NCI-H524 (cell line): ENCODE results near the gene SLC25A46.
A peak's percentile ranks its signal among the peaks of the same experiment; 100 is the strongest.
"Not testable (repeated sequence)": the region's sequence is repeated elsewhere in the genome, so short reads cannot be mapped to it uniquely, and the experiment has no call there.

ENCODE experiments used
- DNase-seq, 2 experiments: peaks; one replicate each; lab custom pipeline; 2025; lab: John Stamatoyannopoulos, UW

SLC25A46 gene

DNA sequence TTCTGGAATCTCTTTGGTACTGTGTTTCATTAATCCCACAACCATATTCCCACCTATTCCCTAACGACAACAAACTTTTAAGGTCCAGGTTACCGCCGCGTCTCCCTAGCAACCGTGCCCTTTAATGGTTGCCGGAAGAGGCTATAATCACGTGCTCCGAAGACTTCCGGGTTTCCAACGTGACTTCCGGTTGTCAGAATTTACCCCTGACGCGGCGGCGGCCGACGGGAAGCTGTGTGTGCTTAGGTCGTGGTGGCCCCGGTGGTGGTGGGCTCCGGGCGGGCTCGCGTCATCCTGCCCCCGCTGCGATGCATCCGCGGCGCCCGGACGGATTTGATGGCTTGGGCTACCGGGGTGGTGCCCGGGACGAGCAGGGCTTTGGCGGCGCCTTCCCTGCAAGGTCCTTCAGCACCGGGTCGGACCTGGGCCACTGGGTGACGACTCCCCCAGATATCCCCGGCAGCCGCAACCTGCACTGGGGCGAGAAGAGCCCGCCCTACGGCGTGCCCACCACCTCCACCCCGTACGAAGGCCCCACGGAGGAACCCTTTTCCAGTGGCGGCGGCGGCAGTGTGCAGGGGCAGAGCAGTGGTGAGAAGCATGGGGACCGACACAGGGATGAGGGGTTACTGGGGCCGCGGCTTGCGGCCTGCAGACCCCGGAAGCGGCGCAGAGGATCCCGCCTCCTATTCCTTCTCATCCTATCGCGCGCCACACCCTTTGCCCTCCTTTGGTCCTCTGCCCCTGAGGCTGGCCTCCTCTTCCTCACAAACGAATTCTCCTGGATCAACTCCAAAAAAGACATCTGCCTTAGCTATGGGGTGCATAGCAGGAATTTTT lies at the start of gene SLC25A46:
SLC25A46 (plus strand) TSS at position 196 of the 840 bp plus-strand sequence; CDS start at position 309, 113 bp downstream.
- peak; percentile 68 to 87 for DNase-seq

DNA sequence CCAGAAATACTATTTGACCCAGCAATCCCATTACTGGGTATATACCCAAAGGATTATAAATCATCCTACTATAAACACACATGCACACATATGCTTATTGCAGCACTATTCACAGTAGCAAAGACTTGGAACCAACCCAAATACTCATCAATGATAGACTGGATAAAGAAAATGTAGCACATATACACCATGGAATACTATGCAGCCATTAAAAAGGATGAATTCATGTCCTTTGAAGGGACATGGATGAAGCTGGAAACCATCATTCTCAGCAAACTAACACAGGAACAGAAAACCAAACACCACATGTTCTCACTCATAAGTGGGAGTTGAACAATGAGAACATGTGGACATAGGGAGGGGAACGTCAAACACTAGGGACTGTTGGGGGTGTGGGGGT lies 48.2 kb upstream of the SLC25A46 start:
- not testable (repeated sequence) for DNase-seq

GRCh38 chr5:110692669-110693068 lies 46.1 kb upstream of the SLC25A46 start:
- DNase-seq: not testable (repeated sequence)

GRCh38 chr5:110702300-110702699 lies 36.5 kb upstream of the SLC25A46 start:
- no peak for DNase-seq

DNA sequence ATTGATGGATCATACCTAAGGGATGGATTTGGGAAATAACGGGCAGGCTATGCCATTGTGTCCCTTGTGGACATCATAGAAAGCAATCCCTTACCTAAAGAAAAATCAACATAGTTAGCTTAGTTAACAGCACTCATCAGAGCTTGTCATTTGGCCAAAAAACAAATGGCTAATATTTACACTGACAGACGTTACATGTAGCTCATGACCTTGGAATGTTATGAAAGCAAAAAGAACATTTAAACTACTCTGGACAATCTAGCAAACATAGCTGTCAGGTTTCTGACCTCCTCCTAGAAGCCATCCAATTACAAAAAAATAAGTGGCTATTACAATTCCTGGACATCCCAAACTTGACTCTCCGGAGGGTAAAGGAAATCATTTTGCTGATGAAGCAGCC lies 36.1 kb upstream of the SLC25A46 start:
- no peak for DNase-seq

DNA sequence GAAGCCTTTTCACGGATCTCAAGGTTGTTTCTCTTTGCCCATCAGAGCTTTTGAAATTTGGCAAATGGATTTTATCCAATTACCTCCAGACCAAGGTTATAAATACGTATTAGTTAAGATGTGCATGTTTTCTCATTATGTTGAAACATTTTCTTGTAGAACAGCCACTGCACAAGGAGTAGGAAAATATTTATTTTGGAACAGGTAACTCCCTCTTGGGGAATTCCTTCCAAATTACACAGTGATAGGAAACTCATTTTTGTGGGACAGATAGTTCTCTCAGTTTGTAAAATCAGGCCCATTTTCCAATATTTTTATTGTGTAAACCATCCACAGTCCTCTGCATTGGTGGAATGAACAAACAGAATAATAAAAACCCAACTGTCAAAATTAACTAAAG lies 35.3 kb upstream of the SLC25A46 start:
- no peak for DNase-seq

DNA sequence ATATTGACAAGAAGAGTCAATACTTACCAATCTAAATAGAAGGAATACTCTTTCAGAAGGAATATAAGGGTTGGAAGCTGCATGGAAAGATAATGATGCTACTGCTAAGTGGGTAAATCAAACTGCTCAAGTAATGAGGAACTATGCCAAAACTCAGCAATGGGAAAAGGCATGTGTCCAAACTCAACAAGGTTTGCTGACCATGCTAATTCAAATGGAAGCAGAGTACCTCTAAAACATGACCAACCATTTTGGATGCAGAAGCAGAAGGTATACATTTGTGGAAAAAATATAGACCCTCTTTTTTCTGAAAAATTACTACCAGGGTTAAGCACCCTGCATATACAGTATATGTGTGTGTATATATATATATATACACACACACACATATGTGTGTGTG lies 33.5 kb upstream of the SLC25A46 start:
- DNase-seq: no peak

DNA sequence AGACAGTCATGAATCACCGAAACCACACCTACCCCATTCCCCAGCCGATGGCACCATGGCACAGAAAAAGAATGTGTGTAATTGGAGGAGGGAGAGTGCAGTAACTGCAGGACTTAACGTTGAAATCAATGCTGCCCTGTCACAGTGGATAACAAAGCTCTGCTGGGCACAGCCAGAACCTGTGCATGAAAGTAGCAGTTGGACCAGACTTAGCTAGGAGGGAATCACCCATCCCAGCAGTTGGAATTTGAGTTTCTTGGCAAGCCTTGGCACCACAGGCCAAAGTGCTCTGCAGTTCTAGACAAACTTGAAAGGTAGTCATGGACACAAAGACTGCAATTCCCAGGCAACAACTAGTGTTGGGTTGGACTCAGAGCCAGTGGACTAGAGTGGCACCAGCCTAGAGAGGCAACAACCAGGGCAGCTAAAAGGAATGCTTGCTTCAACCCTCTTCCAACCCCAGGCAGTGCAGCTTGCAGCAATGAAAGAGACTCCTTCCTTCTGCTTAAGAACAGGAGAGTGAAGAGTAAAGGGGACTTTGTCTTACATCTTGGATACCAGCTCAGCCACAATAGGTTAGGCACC lies 31.5 kb upstream of the SLC25A46 start:
- DNase-seq: no peak

DNA sequence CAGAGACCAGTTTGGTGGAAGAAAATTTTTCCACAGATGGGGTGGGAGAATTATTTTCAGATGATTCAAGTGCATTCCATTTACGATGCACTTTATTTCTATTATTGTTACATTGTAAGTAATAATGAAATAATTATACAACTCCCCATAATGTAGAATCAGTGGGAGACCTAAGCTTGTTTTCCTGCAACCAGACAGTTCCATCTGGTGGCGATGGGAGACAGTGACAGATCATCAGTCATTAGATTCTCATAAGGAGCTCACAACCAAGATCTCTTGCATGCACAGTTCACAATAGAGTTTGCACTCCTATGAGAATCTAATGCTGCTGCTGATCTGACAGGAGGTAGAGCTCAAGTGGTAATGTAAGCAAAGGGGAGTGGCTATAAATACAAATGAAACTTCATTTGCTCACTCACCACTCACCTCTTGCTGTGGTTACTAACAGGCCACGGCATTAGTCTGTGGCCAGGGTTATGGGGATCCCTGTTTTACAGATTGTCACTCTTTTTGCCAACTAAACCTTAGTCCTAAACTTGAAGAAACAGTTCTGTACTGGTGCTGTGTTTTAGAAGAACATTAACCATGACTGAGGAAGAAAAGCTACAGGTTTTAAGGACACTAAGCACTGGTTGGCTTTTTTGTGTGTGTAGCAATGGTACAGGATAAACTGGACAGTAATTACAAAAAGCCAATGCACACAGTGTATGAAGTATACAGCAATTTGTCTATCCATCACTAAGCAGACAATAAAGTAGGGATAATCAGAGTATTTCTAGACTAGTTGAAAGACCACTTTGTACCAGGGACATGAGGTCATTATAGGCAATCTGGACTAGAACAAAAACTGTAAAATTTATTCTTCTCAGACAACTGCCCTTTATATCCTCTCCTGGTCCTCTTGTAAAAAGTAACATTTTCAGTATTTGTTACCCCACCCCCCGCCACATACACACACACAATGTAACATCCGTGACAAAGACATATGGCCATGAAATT lies 22.3 kb upstream of the SLC25A46 start:
- DNase-seq: peak in 1 of 2 experiments; percentile 24

DNA sequence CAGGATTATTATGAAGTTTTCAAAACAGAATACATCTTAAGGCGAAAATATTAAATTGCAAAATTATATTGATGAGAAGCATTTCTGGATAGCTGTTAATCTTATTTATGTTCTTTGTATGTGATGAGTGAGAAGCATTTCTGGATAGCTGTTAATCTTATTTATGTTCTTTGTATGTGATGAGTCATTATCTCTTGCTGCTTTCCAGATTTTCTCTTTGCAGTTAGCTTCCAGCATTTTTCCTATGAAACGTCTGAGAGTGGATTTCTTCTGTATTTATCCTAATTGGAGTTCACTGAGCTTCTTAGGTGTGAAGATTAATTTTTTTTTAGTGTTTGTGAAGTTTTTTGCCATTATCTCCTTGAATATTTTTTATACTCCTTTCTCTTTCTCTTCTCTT lies 20.5 kb upstream of the SLC25A46 start:
- DNase-seq: no peak

DNA sequence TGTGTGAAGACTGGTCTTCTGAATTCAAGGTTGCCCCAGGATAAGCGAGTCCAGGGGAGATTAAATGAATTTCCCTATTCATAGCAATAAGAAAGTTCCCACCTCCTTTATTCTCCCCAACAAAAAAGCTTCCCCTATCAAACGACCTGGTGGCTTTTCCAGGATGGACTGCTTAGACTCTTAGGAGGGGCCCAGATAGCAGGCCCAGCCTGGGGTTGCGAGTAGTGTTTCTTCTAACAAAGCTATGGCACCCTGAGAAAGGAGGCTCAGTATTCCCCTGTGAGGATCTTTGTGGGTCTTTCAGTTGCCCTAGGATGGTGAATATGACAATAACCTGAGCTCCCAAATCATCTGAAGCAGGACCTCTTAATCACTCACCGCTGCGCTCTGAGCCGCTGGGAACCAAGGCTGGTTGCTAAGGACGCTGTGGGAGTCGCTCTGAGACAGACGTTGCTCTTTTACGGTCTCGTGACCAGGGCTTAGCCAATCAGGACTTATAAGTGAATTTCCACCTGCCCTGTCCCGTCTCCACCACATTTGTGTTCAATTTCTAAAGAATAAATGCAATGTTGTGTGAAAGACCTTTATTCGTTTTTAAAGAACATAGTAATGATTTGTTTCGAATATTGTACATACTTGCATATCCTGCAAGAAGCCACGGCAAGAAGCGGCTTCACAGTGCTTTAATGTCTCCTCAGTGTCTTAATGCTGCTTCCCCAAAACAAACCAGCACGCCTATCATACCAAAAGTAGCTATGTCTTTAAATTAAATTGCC lies 12.4 kb upstream of the SLC25A46 start, which contains the start of gene TMEM232:
TMEM232 (minus strand) TSS at position 423 of the 776 bp plus-strand sequence. CDS start 59,319 bp downstream, outside the sequence.
- no peak for DNase-seq

GRCh38 chr5:110727025-110727314 lies 11.8 kb upstream of the SLC25A46 start:
- no peak for DNase-seq

- not testable (repeated sequence) for DNase-seq
Observed at GRCh38 chr5:110731499-110731898, 7.3 kb upstream of the SLC25A46 start.

GRCh38 chr5:110734101-110734500 lies 4.7 kb upstream of the SLC25A46 start:
- DNase-seq: no peak

DNA sequence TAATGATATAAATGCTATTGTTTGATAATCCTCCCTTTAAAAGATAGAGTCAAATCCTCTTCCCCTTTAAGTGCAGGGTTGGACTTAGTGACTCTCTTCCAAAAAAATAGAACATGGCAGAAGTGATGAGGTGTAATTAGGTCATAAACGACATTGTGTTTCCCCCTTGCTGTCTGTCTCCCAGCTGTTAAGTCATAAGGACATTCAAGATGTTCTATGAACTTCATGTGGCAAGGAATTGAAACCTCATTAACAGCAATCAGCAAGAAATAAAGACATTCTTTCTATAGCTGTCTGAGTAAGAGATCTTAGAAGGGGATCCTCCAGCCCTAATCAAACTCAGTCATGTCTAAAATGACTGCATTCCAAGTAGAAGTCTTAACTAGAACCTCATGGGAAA lies 3.3 kb upstream of the SLC25A46 start:
- no peak for DNase-seq

GRCh38 chr5:110736753-110737152 lies 2.1 kb upstream of the SLC25A46 start:
- no peak for DNase-seq

GRCh38 chr5:110738503-110738811 lies 350 bp upstream of the SLC25A46 start:
- peak in 1 of 2 experiments; percentile 46 for DNase-seq

GRCh38 chr5:110751902-110752762 lies 13.3 kb downstream of the SLC25A46 start:
- no peak for DNase-seq

GRCh38 chr5:110752953-110753352 lies 14.1 kb downstream of the SLC25A46 start:
- DNase-seq: no peak

DNA sequence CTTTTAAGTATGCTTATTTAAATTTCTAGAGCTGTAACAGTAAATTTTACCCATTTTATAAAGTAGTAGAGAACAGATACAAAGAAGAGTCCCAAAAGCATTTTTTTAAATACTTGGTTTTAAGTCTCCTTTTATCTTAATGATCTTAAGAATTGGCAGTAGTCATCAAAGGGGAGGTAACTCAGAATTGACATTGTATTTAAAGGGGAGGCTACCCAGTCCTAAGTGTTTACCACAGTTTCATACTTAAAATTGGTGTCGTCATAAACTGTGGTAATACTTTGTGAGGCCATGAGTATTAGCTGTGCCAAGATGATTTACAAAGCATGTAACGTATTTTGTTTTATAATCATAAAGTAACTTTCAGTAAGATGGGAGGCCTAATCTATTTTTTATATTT lies 14.8 kb downstream of the SLC25A46 start:
- no peak for DNase-seq

DNA sequence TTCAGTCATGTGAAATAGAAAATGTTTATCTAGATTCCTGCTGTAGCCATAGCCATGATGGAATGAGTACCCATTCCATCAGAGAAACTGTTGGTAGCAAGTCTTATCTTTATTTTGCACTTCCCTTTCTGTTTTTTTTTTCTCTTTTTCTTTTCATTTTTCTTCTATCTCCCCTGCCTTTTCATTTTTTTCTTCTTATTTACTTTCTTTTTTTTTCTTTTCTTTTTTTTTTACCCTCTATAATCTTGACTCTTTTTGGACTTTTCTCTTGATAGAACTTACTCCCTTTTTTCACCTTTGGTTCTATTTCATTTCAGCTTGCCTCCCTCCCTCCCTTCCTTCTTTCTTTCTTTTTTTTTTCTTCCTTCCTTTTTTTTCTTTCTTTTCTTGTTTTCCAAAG lies 15.4 kb downstream of the SLC25A46 start:
- no peak for DNase-seq
